ENCODE results near the gene CENPE. TPM values are rescaled to one million over a fixed set of nuclear protein-coding genes. Genes with fewer than 3 reads are reported as not detected.

Gene CENPE
- total and polyA plus RNA-seq, 5 experiments from 2014 or later = 0.14 to 0.62 (median 0.44) TPM; not detected in 2

- no peak overlapping the region for H3K27ac Mint-ChIP-seq
- H3K4me3 Mint-ChIP-seq = no peak overlapping the region
- H3K36me3 Mint-ChIP-seq = no peaks in the 10 kb centered on the region
- POLR2A ChIA-PET = no interaction called here
- DNase-seq = no peak
- H3K27me3 Mint-ChIP-seq = no peaks in the 10 kb centered on the region
- no peaks in the 10 kb centered on the region for H3K9me3 Mint-ChIP-seq
- H3K4me1 Mint-ChIP-seq = no peaks in the 10 kb centered on the region
- no peak for ATAC-seq
Observed at GRCh38 chr4:103111598-103111997, 86.5 kb downstream of the CENPE start.

- H3K9me3 Mint-ChIP-seq = no peaks in the 10 kb centered on the region
- POLR2A ChIA-PET = no interaction called here
- ATAC-seq = no peak
- H3K4me1 Mint-ChIP-seq = peaks cover 0 to 3% (median 0%) of the 10 kb centered on the region in 4 donors
- no peaks in the 10 kb centered on the region for H3K36me3 Mint-ChIP-seq
- H3K27ac Mint-ChIP-seq = no peak overlapping the region
- H3K27me3 Mint-ChIP-seq = no peaks in the 10 kb centered on the region
- H3K4me3 Mint-ChIP-seq = no peak overlapping the region
- DNase-seq = no peak
Observed at GRCh38 chr4:103108542-103108941, 89.6 kb downstream of the CENPE start.

GRCh38 chr4:103105558-103106356 lies 92.4 kb downstream of the CENPE start:
- H3K4me3 Mint-ChIP-seq = no peak overlapping the region
- no peak overlapping the region for H3K27ac Mint-ChIP-seq
- peaks cover 0 to 1% (median 0%) of the 10 kb centered on the region in 5 donors for H3K27me3 Mint-ChIP-seq
- POLR2A ChIA-PET = no interaction called here
- no peaks in the 10 kb centered on the region for H3K36me3 Mint-ChIP-seq
- peaks cover 0 to 3% (median 0%) of the 10 kb centered on the region in 4 donors for H3K4me1 Mint-ChIP-seq
- DNase-seq (no peak), ATAC-seq (no peak)
- no peaks in the 10 kb centered on the region for H3K9me3 Mint-ChIP-seq

DNA sequence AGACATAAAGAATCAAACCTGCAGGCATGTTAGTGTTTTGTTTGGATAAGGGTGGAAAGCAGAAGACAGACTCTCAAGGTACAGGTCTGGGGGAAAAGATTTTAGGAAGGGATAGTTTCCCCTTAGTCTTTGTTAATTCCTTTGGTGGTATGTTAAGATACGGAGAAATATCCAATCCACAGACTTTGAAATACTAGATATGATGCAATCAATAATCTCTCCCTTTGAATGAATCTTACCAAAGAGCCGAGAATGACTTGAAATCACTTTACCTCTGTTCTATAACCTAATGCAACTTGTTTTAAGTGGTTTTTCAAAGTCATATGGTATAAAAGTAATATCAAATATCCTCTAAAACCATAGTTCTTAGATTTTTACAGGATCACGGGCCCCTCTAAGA lies 93.3 kb downstream of the CENPE start:
- no peak for ATAC-seq
- no peaks in the 10 kb centered on the region for H3K36me3 Mint-ChIP-seq
- H3K9me3 Mint-ChIP-seq = no peaks in the 10 kb centered on the region
- peaks cover 0 to 3% (median 1%) of the 10 kb centered on the region in 4 donors for H3K4me1 Mint-ChIP-seq
- peaks cover 0 to 1% (median 0%) of the 10 kb centered on the region in 5 donors for H3K27me3 Mint-ChIP-seq
- H3K4me3 Mint-ChIP-seq = no peak overlapping the region
- POLR2A ChIA-PET = no interaction called here
- DNase-seq = no peak
- H3K27ac Mint-ChIP-seq = no peak overlapping the region

DNA sequence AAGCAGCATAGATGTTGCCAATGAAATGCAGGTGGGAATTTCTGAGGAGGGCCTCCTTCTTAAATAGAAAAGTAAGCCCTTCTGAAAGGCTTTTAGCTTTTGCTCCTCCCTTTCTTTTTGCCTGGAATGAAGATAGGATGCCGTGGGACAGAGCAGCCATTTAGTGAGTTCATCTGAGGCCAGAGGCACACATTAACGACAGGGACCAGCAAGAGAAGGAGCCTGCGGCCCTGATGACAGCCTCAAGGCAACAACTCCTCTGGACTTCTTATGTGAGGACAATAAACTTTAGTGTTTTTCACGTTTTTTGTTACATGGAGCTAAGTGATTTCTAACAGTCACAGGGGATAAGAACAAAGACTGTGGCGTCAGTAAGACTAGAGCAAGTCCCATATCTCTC lies 97.5 kb downstream of the CENPE start:
- Mint-ChIP-seq H3K36me3 (peaks cover 0 to 2% (median 0%) of the 10 kb centered on the region in 3 donors), H3K27ac (peak overlapping the region in 2 of 10 donors; percentile 35 to 46), H3K4me3 (no peak overlapping the region), H3K9me3 (no peaks in the 10 kb centered on the region), H3K4me1 (peaks cover 20 to 37% (median 34%) of the 10 kb centered on the region in 4 donors), H3K27me3 (peaks cover 0 to 1% (median 0%) of the 10 kb centered on the region in 5 donors)
- POLR2A ChIA-PET = no interaction called here
- ATAC-seq = no peak
- DNase-seq = no peak

GRCh38 chr4:103099691-103100392 lies 98.3 kb downstream of the CENPE start, which contains the start of gene BDH2:
BDH2 (minus strand) TSS chr4:103099834; CDS start chr4:103096254, 3,580 bp downstream.
- POLR2A ChIA-PET = interaction anchor here (0.7 to 1.8 kb wide), 5 partner anchors 23 to 272 kb away, joined by 3 to 6 read pairs (median 3); partner anchors contain the start of genes CISD2, SLC9B2 and UBE2D3
- Mint-ChIP-seq H3K36me3 (peaks cover 0 to 2% (median 0%) of the 10 kb centered on the region in 3 donors), H3K27ac (peak within 1 kb of the TSS; percentile 80 to 94 (median 90)), H3K9me3 (no peaks in the 10 kb centered on the region), H3K4me3 (peak within 1 kb of the TSS; percentile 82 to 98 (median 94)), H3K27me3 (peaks cover 0 to 1% (median 0%) of the 10 kb centered on the region in 5 donors), H3K4me1 (peaks cover 20 to 37% (median 34%) of the 10 kb centered on the region in 4 donors)
- DNase-seq (peak in 9 of 10 donors; percentile 35 to 83 (median 73)), ATAC-seq (peak; percentile 99 to 100)

- H3K36me3 Mint-ChIP-seq = peaks cover 0 to 2% (median 2%) of the 10 kb centered on the region in 3 donors
- H3K4me1 Mint-ChIP-seq = peaks cover 20 to 37% (median 34%) of the 10 kb centered on the region in 4 donors
- peak overlapping the region; percentile 82 to 98 (median 94) for H3K4me3 Mint-ChIP-seq
- POLR2A ChIA-PET = interaction anchor here (0.8 to 1.8 kb wide), 4 partner anchors 22 to 271 kb away, joined by 3 to 6 read pairs (median 3); partner anchors contain the start of genes SLC9B2 and UBE2D3
- ATAC-seq = peak in 1 of 2 donors; percentile 5
- H3K27ac Mint-ChIP-seq = peak overlapping the region; percentile 80 to 94 (median 90)
- no peak for DNase-seq
- peaks cover 0 to 1% (median 0%) of the 10 kb centered on the region in 5 donors for H3K27me3 Mint-ChIP-seq
- H3K9me3 Mint-ChIP-seq = no peaks in the 10 kb centered on the region
Observed at GRCh38 chr4:103098756-103099440, 99.2 kb downstream of the CENPE start.

- POLR2A ChIA-PET = interaction anchor here (1.8 kb wide), 1 partner anchor 22 kb away, joined by 6 read pairs; the partner anchor contains the start of gene SLC9B2
- Mint-ChIP-seq H3K9me3 (no peaks in the 10 kb centered on the region), H3K36me3 (peaks cover 0 to 4% (median 2%) of the 10 kb centered on the region in 3 donors), H3K27me3 (peaks cover 0 to under 1% (median 0%) of the 10 kb centered on the region in 5 donors), H3K4me1 (peaks cover 20 to 37% (median 34%) of the 10 kb centered on the region in 4 donors), H3K4me3 (peak overlapping the region; percentile 56 to 98 (median 94)), H3K27ac (peak overlapping the region in 4 of 10 donors; percentile 14 to 90 (median 23))
- ATAC-seq = no peak
- no peak for DNase-seq
Observed at GRCh38 chr4:103098341-103098740, 99.8 kb downstream of the CENPE start.

DNA sequence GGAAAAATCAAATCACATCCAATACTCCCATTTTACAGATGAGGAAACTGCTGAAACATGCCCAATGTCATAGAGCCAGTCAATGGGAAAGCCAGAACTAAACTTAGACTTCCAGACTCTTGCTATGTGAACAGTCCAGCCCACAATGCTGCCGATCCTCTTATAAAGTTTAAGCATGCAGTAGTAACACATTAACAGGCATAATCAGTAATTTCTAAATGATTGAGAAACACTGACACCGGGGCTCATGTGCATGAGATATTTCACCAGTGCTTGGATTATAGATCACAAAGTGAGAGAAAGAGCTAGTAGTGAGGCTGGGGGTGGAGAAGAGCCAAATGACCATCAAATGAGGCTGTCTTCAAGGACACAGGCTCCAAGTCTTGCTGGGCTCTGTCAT lies 101.0 kb downstream of the CENPE start:
- POLR2A ChIA-PET = no interaction called here

DNA sequence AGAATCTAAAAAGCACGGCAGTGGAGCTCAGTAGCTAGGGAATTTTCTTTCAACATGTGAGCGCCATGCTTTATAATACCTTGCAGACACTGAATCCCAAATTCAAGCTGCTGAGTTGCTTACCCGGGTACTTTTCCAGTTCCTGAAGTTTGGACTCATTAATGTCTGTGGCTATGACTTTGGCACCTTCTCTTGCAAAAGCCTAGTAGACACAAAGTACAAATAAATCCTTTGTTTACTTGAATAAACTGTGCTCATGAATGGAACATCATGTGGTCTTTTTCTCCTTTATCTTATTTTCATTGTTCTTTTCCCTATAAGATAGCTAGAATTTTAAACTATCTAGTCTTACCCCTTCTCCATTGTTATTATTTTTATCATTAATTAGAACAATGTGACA lies 103.1 kb downstream of the CENPE start:
- peaks cover 0 to 32% (median 9%) of the 10 kb centered on the region in 3 donors for H3K36me3 Mint-ChIP-seq

More for the DNA sequence above, 101.0 kb downstream of the CENPE start:
- ATAC-seq = no peak
- no peak for DNase-seq
- no peaks in the 10 kb centered on the region for H3K9me3 Mint-ChIP-seq
- H3K36me3 Mint-ChIP-seq = peaks cover 0 to 15% (median 4%) of the 10 kb centered on the region in 3 donors
- H3K27ac Mint-ChIP-seq = no peak overlapping the region
- no peaks in the 10 kb centered on the region for H3K27me3 Mint-ChIP-seq
- H3K4me3 Mint-ChIP-seq = peak overlapping the region in 1 of 10 donors; percentile 51
- H3K4me1 Mint-ChIP-seq = peaks cover 20 to 40% (median 38%) of the 10 kb centered on the region in 4 donors

DNA sequence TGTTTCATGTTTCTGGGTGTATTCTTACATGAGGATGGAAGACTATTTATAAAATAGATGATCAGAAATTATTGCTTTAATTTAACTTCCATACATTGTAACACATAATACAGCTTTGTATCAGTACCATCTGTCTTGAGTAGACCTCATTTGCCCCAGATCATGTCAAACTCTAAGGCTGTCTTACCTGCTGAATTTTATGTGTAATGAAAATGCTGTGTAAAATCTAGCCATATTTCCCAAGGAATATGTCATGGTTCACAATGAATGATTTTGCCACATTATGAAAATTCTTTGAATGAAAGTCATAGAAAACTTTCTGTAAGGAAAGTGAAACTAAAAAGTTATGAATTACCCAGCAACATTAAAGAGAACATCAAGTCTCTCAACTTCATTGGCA lies 105.9 kb downstream of the CENPE start:
- DNase-seq (no peak), ATAC-seq (no peak)
- POLR2A ChIA-PET = interaction anchor here (1.4 kb wide), 1 partner anchor 12 kb away, joined by 4 read pairs; no protein-coding TSS in a partner anchor
- Mint-ChIP-seq H3K36me3 (peaks cover under 1 to 58% (median 25%) of the 10 kb centered on the region in 3 donors), H3K27me3 (no peaks in the 10 kb centered on the region), H3K4me3 (no peak overlapping the region), H3K4me1 (peaks cover 5 to 22% (median 15%) of the 10 kb centered on the region in 4 donors), H3K9me3 (no peaks in the 10 kb centered on the region), H3K27ac (peak overlapping the region in 1 of 10 donors; percentile 28)

More for the DNA sequence above, 103.1 kb downstream of the CENPE start:
- Mint-ChIP-seq H3K4me3 (no peak overlapping the region), H3K27me3 (no peaks in the 10 kb centered on the region), H3K4me1 (peaks cover 22 to 47% (median 42%) of the 10 kb centered on the region in 4 donors), H3K9me3 (no peaks in the 10 kb centered on the region), H3K27ac (no peak overlapping the region)
- DNase-seq (no peak), ATAC-seq (no peak)
- POLR2A ChIA-PET = no interaction called here

All from naive thymus-derived CD8-positive, alpha-beta T cell (primary cell).